Stomach (tissue), 4 donors: Measurements from ENCODE around the gene RAI14.

Experiments used
- CTCF ChIP-seq, 7 experiments: fragments of 450-650 bp in 4 of 7; fragments of 200-600 bp in 3 of 7; sonication (generic) in 3 of 7; IDR thresholded peaks; one replicate each; pipeline ENCODE4 v1.5.1; 2016 to 2019; ENCODE audit warnings: antibody characterized with exemption in 7 of 7, control low read depth in 2 of 7, mild to moderate bottlenecking in 1 of 7
- POLR2A ChIP-seq, 4 donors: fragments of 450-650 bp; IDR thresholded peaks; one replicate each; pipeline ENCODE4 v1.6.1; 2016; ENCODE audit warnings: antibody characterized with exemption in 4 of 4, control low read depth in 2 of 4, mild to moderate bottlenecking in 1 of 4, moderate library complexity in 1 of 4

GRCh38 chr5:34857894-34858293, 201.8 kb downstream of the RAI14 start:
- TF ChIP-seq POLR2A (IDR thresholded peaks at IDR 0.05) (no peak), CTCF (IDR thresholded peaks at IDR 0.05) (no peak)
